Adrenal gland (tissue), 5 donors: Measurements from ENCODE around the gene MORN5.

Experiments used
- CTCF ChIP-seq, 6 experiments: fragments of 450-650 bp in 4 of 6; fragments of 200-600 bp in 2 of 6; sonication (generic) in 1 of 6; IDR thresholded peaks; 1 replicate in 5 of 6; 2 replicates in 1 of 6; pipeline versions ENCODE4 v1.5.1 to v1.8.0; 2016 to 2021; ENCODE audit warnings: antibody characterized with exemption in 6 of 6, mild to moderate bottlenecking in 2 of 6, moderate library complexity in 1 of 6
- POLR2A ChIP-seq, 2 donors: fragments of 450-650 bp; IDR thresholded peaks; one replicate each; pipeline ENCODE4 v1.6.1; 2017; ENCODE audit warnings: antibody characterized with exemption in 2 of 2, mild to moderate bottlenecking in 2 of 2, moderate library complexity in 1 of 2
- donor health status: DM: no; HTN: no; CAD: no.

DNA sequence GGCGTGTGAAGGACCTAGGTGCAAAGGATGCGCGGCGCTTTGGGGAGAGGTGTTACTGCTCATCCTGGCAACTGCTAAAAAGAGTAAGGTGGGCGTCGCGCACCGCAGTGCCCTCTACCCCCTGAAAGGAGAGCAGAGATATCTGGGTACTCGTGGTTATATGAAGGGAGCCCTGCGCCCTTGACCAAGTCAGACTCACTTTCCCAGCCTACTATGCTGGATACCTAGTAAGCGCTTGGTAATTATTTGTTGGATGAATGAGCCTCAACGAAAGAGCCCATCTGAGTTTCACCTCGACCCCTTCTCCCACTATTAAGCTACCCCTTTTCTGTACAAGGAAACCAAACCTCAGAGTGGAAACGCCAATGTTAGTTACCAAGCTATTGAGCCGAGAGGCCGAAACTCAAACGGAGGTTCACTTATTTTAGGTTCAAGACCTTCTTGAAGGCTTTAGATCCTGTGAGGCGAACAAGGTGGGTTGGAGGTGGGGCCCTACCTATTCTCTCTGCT, 61.0 kb downstream of the MORN5 start:
- no peak for TF ChIP-seq POLR2A (IDR thresholded peaks at IDR 0.05)
- no peak for TF ChIP-seq CTCF (IDR thresholded peaks at IDR 0.05)
